CD14-positive monocyte (primary cell): Measurements from ENCODE around the gene SLC9A9. TPM values are rescaled to one million over a fixed set of nuclear protein-coding genes. Genes with fewer than 3 reads are reported as not detected.
A peak's percentile ranks its signal among the peaks of the same experiment; 100 is the strongest.

Source experiments
- DNase-seq, 3 donors: peaks; one replicate each; pipeline ENCODE4 v3.0.0-alpha.2; 2011 to 2022
- H2AFZ ChIP-seq: 2 replicates; pipeline ENCODE4 v1.6.0; 2012; ENCODE audit warnings: mild to moderate bottlenecking, low read depth, low read length, inconsistent platforms; ENCODE audit not compliant: insufficient read depth, poor library complexity, severe bottlenecking
- H3K27ac ChIP-seq, 2 donors: 1 replicate in 1 of 2; 2 replicates in 1 of 2; pipeline ENCODE4 v1.5.1; 2012 to 2013; ENCODE audit warnings: low read length in 2 of 2, control low read depth in 1 of 2, inconsistent platforms in 1 of 2, low read depth in 1 of 2, mild to moderate bottlenecking in 1 of 2
- H3K27me3 ChIP-seq, 2 donors: one replicate each; pipeline versions ENCODE4 v1.6.0 to v1.6.1; 2011 to 2013; ENCODE audit warnings: low read length in 2 of 2; ENCODE audit not compliant: control insufficient read depth in 2 of 2, insufficient read depth in 2 of 2
- H3K36me3 ChIP-seq, 2 donors: replicated peaks in 1 of 2; 1 replicate in 1 of 2; 2 replicates in 1 of 2; pipeline versions ENCODE4 v1.5.1 to v1.6.1; 2012 to 2013; ENCODE audit warnings: low read length in 2 of 2, control low read depth in 1 of 2, inconsistent platforms in 1 of 2, mild to moderate bottlenecking in 1 of 2; ENCODE audit not compliant: insufficient read depth in 2 of 2, control insufficient read depth in 1 of 2
- H3K4me1 ChIP-seq, 2 donors: 1 replicate in 1 of 2; 2 replicates in 1 of 2; pipeline versions ENCODE4 v1.5.1 to v1.6.1; 2012 to 2013; ENCODE audit warnings: low read length in 2 of 2, control low read depth in 1 of 2, inconsistent platforms in 1 of 2, mild to moderate bottlenecking in 1 of 2, moderate library complexity in 1 of 2; ENCODE audit not compliant: insufficient read depth in 2 of 2, control insufficient read depth in 1 of 2
- H3K4me2 ChIP-seq: replicated peaks from 2 replicates; pipeline ENCODE3; 2012; ENCODE audit warnings: low read length, moderate library complexity, mild to moderate bottlenecking; ENCODE audit not compliant: poor library complexity, severe bottlenecking; ENCODE audit errors: extremely low read depth
- H3K4me3 ChIP-seq, 3 experiments: fragments of 200-600 bp in 1 of 3; sonication (generic) in 1 of 3; replicated peaks in 1 of 3; 1 replicate in 2 of 3; 2 replicates in 1 of 3; pipeline ENCODE4 v1.5.1; 2011 to 2013; ENCODE audit warnings: low read length in 3 of 3, mild to moderate bottlenecking in 3 of 3, control low read depth in 2 of 3, low read depth in 2 of 3, inconsistent platforms in 1 of 3, moderate library complexity in 1 of 3
- H3K79me2 ChIP-seq: 2 replicates; pipeline ENCODE4 v1.6.0; 2012; ENCODE audit warnings: mild to moderate bottlenecking, control low read depth, inconsistent platforms, low read length, moderate library complexity; ENCODE audit not compliant: insufficient read depth
- H3K9ac ChIP-seq: 2 replicates; pipeline ENCODE4 v1.6.0; 2017; ENCODE audit warnings: low read length, mild to moderate bottlenecking; ENCODE audit not compliant: insufficient read depth, poor library complexity, severe bottlenecking
- H3K9me3 ChIP-seq, 2 donors: replicated peaks in 1 of 2; 1 replicate in 1 of 2; 2 replicates in 1 of 2; pipeline versions ENCODE4 v1.5.1 to v1.6.1; 2012 to 2013; ENCODE audit warnings: low read length in 2 of 2, control low read depth in 1 of 2; ENCODE audit not compliant: control insufficient read depth in 1 of 2, insufficient read depth in 1 of 2
- H4K20me1 ChIP-seq: 2 replicates; pipeline ENCODE4 v1.6.0; 2012; ENCODE audit warnings: mild to moderate bottlenecking, low read length, control low read depth, moderate library complexity; ENCODE audit not compliant: insufficient read depth
- H3K27ac Mint-ChIP-seq, 7 donors: one replicate each; pipeline ENCODE4 v1.8.0; 2020; ENCODE audit warnings: mild to moderate bottlenecking in 7 of 7, mixed read lengths in 7 of 7, moderate library complexity in 6 of 7, inconsistent platforms in 2 of 7
- H3K27me3 Mint-ChIP-seq, 3 donors: one replicate each; pipeline ENCODE4 v1.8.0; 2021 to 2022; ENCODE audit warnings: low read depth in 3 of 3, mild to moderate bottlenecking in 3 of 3, mixed read lengths in 3 of 3, moderate library complexity in 3 of 3, inconsistent platforms in 1 of 3
- H3K36me3 Mint-ChIP-seq, 2 donors: one replicate each; pipeline ENCODE4 v1.8.0; 2020; ENCODE audit warnings: mixed read lengths in 2 of 2, inconsistent platforms in 1 of 2, mild to moderate bottlenecking in 1 of 2
- H3K4me1 Mint-ChIP-seq: one replicate; pipeline ENCODE4 v1.8.0; 2020; ENCODE audit warnings: mild to moderate bottlenecking, mixed read lengths
- H3K4me3 Mint-ChIP-seq, 2 donors: one replicate each; pipeline ENCODE4 v1.8.0; 2020; ENCODE audit warnings: mild to moderate bottlenecking in 2 of 2, mixed read lengths in 2 of 2, moderate library complexity in 1 of 2
- H3K9me3 Mint-ChIP-seq, 7 donors: one replicate each; pipeline ENCODE4 v1.8.0; 2020 to 2022; ENCODE audit warnings: mixed read lengths in 7 of 7, mild to moderate bottlenecking in 6 of 7, moderate library complexity in 6 of 7, inconsistent platforms in 2 of 7
- WGBS: methylation state at CpG from one replicate; pipeline ENCODE4 v1.1.5; 2013; ENCODE audit warnings: missing lambda C conversion rate; ENCODE audit not compliant: insufficient coverage; 5-methylcytosine and 5-hydroxymethylcytosine counted together
- intact Hi-C, 2 donors: fragments of 100-400 bp; cut with micrococcal nuclease; formaldehyde crosslinking; loops; one replicate each; pipeline versions ENCODE4 v1.15.0 to v1.15.1; 2023
- polyA plus RNA-seq, 3 donors: library from polyadenylated mRNA; depleted of rRNA in 1 of 3; unstranded in 2 of 3; stranded (reverse) in 1 of 3; fragments of 300-500 nt in 2 of 3; fragments of >200 nt in 1 of 3; fragmentation: Illumina TruSeq in 2 of 3; gene quantifications; 1 replicate in 2 of 3; 2 replicates in 1 of 3; pipeline ENCODE4 v1.2.3, GENCODE V29; 2012 to 2021
- TF ChIP-seq, protein P1 (sequence below): fragments of 200-600 bp; IDR thresholded peaks from one replicate; pipeline ENCODE4 v1.8.0; 2022; ENCODE audit warnings: antibody characterized with exemption, mild to moderate bottlenecking

SLC9A9 gene
- polyA plus RNA-seq, 3 donors, result 14.1 to 32.8 (median 27.0) TPM

DNA sequence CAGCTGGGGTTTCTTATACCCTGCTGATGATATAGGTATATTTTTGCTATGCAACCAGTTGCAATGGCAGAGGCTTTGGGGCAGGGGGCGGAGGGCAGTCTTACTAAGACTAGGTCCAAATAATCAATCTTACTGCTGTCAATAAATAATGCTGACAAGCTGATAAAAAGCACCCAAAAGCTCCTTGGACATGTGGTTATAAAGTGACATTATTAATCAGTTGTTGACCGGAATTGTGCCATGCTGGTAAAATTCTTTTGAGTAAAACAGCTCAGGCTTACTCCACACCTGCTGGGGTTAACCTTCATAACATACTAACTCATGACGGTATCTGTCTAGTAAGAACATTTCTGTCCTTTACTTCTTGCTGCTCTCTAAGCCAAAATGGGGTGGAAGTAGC lies 626.8 kb downstream of the SLC9A9 start:
- H3K4me1 ChIP-seq, result peaks cover 7 to 10% of the 10 kb centered on the region in 2 donors
- no peak overlapping the region for H3K4me3 Mint-ChIP-seq
- no peaks in the 10 kb centered on the region for H3K27me3 Mint-ChIP-seq
- no peak overlapping the region for H3K9ac ChIP-seq
- H3K9me3 ChIP-seq, result no peaks in the 10 kb centered on the region
- TF ChIP-seq, protein P1, sequence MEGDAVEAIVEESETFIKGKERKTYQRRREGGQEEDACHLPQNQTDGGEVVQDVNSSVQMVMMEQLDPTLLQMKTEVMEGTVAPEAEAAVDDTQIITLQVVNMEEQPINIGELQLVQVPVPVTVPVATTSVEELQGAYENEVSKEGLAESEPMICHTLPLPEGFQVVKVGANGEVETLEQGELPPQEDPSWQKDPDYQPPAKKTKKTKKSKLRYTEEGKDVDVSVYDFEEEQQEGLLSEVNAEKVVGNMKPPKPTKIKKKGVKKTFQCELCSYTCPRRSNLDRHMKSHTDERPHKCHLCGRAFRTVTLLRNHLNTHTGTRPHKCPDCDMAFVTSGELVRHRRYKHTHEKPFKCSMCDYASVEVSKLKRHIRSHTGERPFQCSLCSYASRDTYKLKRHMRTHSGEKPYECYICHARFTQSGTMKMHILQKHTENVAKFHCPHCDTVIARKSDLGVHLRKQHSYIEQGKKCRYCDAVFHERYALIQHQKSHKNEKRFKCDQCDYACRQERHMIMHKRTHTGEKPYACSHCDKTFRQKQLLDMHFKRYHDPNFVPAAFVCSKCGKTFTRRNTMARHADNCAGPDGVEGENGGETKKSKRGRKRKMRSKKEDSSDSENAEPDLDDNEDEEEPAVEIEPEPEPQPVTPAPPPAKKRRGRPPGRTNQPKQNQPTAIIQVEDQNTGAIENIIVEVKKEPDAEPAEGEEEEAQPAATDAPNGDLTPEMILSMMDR, result no peak
- H3K9me3 Mint-ChIP-seq, result no peaks in the 10 kb centered on the region
- H3K4me3 ChIP-seq, result no peak overlapping the region
- no CpG with 5 or more reads among the region's 3 CpGs for WGBS
- H3K4me2 ChIP-seq, result no peak overlapping the region
- no peak overlapping the region for H3K27ac ChIP-seq
- intact Hi-C loops, result no loop called here
- no peak overlapping the region for H2AFZ ChIP-seq
- no peaks in the 10 kb centered on the region for H3K27me3 ChIP-seq
- no peaks in the 10 kb centered on the region for H3K36me3 ChIP-seq
- peaks cover 25% of the 10 kb centered on the region for H3K4me1 Mint-ChIP-seq
- H3K79me2 ChIP-seq, result no peaks in the 10 kb centered on the region
- H4K20me1 ChIP-seq, result no peaks in the 10 kb centered on the region
- H3K27ac Mint-ChIP-seq, result no peak overlapping the region
- no peak for DNase-seq
- no peaks in the 10 kb centered on the region for H3K36me3 Mint-ChIP-seq

- H3K4me1 Mint-ChIP-seq, result peaks cover 29% of the 10 kb centered on the region
- peak overlapping the region in 1 of 7 donors; percentile 2 for H3K27ac Mint-ChIP-seq
- Histone ChIP-seq H3K4me1 (peaks cover 11 to 13% of the 10 kb centered on the region in 2 donors), H2AFZ (no peak overlapping the region), H4K20me1 (no peaks in the 10 kb centered on the region), H3K27me3 (no peaks in the 10 kb centered on the region), H3K36me3 (no peaks in the 10 kb centered on the region), H3K4me3 (no peak overlapping the region), H3K4me2 (no peak overlapping the region), H3K9me3 (no peaks in the 10 kb centered on the region), H3K9ac (no peak overlapping the region), H3K27ac (no peak overlapping the region), H3K79me2 (no peaks in the 10 kb centered on the region)
- H3K4me3 Mint-ChIP-seq, result no peak overlapping the region
- intact Hi-C loops, result no loop called here
- H3K9me3 Mint-ChIP-seq, result no peaks in the 10 kb centered on the region
- TF ChIP-seq, protein P1, result no peak
- no peak for DNase-seq
- no peaks in the 10 kb centered on the region for H3K27me3 Mint-ChIP-seq
- no peaks in the 10 kb centered on the region for H3K36me3 Mint-ChIP-seq
- WGBS, result 94% methylated on average over 3 of the region's 3 CpGs
Measured at GRCh38 chr3:143220741-143221140, 627.5 kb downstream of the SLC9A9 start.
